Astrocyte (in vitro differentiated cells and primary cell): ENCODE results near the gene DYNLRB1.

ENCODE experiments used
- EZH2 ChIP-seq: IDR thresholded peaks from 2 replicates; pipeline ENCODE4 v1.6.1; 2012; ENCODE audit warnings: mild to moderate bottlenecking, low read length, inconsistent platforms; ENCODE audit not compliant: insufficient read depth
- TF ChIP-seq, protein P1 (sequence below): IDR thresholded peaks from 2 replicates; pipeline ENCODE4 v1.5.1; 2011; ENCODE audit warnings: low read depth, mild to moderate bottlenecking, inconsistent platforms, low read length, moderate library complexity; ENCODE audit not compliant: insufficient read depth

DNA sequence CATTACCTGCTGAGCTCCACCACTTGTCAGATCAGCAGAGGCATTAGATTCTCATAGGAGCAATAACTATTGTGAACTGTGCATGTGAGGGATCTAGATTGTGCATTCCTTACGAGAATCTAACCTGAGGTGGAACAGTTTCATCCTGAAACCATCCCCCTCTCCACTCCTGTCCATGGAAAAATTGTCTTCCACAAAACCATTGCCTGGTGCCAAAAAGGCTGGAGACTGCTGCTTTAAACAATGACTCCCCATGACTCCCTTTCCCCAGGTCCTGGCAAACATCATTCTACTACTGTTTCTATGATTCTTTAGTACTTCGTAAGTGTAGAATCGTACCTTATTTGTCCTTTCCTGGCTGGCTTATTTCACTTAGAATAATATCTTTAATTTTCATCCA, 9.7 kb upstream of the DYNLRB1 start:
- TF ChIP-seq, protein P1, sequence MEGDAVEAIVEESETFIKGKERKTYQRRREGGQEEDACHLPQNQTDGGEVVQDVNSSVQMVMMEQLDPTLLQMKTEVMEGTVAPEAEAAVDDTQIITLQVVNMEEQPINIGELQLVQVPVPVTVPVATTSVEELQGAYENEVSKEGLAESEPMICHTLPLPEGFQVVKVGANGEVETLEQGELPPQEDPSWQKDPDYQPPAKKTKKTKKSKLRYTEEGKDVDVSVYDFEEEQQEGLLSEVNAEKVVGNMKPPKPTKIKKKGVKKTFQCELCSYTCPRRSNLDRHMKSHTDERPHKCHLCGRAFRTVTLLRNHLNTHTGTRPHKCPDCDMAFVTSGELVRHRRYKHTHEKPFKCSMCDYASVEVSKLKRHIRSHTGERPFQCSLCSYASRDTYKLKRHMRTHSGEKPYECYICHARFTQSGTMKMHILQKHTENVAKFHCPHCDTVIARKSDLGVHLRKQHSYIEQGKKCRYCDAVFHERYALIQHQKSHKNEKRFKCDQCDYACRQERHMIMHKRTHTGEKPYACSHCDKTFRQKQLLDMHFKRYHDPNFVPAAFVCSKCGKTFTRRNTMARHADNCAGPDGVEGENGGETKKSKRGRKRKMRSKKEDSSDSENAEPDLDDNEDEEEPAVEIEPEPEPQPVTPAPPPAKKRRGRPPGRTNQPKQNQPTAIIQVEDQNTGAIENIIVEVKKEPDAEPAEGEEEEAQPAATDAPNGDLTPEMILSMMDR = no peak
- TF ChIP-seq EZH2 = no peak
